PC-9 (cell line): ENCODE results near the gene RAB11FIP5. TPM values are rescaled to one million over a fixed set of nuclear protein-coding genes. Genes with fewer than 3 reads are reported as not detected.

ENCODE experiments used
- BruUV-seq: library from RNA; stranded (reverse); fragments of 400-500 nt; replicated peaks from 2 replicates; lab custom pipeline; 2021; lab: Mats Ljungman, UMichigan
- CTCF ChIA-PET: fragments of 300-600 bp; sonication (Branson Sonifier 250); formaldehyde crosslinking; loops from one replicate; lab custom pipeline; 2022; ENCODE audit warnings: antibody characterized with exemption; lab: Charles Lee
- POLR2A ChIA-PET: fragments of 300-600 bp; sonication (Branson Sonifier 250); formaldehyde crosslinking; loops from one replicate; lab custom pipeline; 2022; ENCODE audit warnings: antibody characterized with exemption; ENCODE audit not compliant: unreplicated experiment; lab: Charles Lee
- DNase-seq, 2 experiments: peaks; one replicate each; pipeline versions ENCODE4 v3.0.0 to v3.0.0-alpha.2; 2015 to 2022; ENCODE audit warnings: mixed read lengths in 1 of 2
- H2AFZ ChIP-seq: fragments of 200-600 bp; sonication (generic); 2 replicates; pipeline ENCODE4 v1.8.1; 2017; ENCODE audit warnings: antibody characterized with exemption
- H3F3A ChIP-seq: fragments of 200-600 bp; sonication (generic); 2 replicates; pipeline ENCODE4 v1.8.1; 2017; ENCODE audit warnings: antibody characterized with exemption, mild to moderate bottlenecking, low read depth; ENCODE audit not compliant: insufficient read depth
- H3K27ac ChIP-seq: fragments of 200-600 bp; sonication (generic); 2 replicates; pipeline ENCODE4 v1.6.1; 2016; ENCODE audit warnings: mixed run types
- H3K27me3 ChIP-seq: fragments of 200-600 bp; sonication (generic); 2 replicates; pipeline ENCODE4 v1.6.1; 2016; ENCODE audit warnings: low read depth, mixed run types; ENCODE audit not compliant: insufficient read depth
- H3K36me3 ChIP-seq: fragments of 200-600 bp; sonication (generic); 2 replicates; pipeline ENCODE4 v1.6.1; 2016; ENCODE audit warnings: low read depth, mixed run types
- H3K4me1 ChIP-seq: fragments of 200-600 bp; sonication (generic); replicated peaks from 2 replicates; pipeline ENCODE4 v1.6.1; 2016; ENCODE audit warnings: mixed run types; ENCODE audit not compliant: insufficient read depth
- H3K4me2 ChIP-seq: fragments of 200-600 bp; sonication (generic); 2 replicates; pipeline ENCODE4 v1.6.1; 2017; ENCODE audit warnings: mixed run types
- H3K4me3 ChIP-seq: fragments of 200-600 bp; sonication (generic); 2 replicates; pipeline ENCODE4 v1.6.1; 2016; ENCODE audit warnings: mixed run types
- H3K79me2 ChIP-seq: fragments of 200-600 bp; sonication (generic); 2 replicates; pipeline ENCODE4 v1.6.1; 2017; ENCODE audit warnings: low read depth, mixed run types
- H3K9me2 ChIP-seq: fragments of 200-600 bp; sonication (generic); 2 replicates; pipeline ENCODE4 v1.8.1; 2017; ENCODE audit warnings: mild to moderate bottlenecking; ENCODE audit not compliant: insufficient read depth
- H3K9me3 ChIP-seq: fragments of 200-600 bp; sonication (generic); 2 replicates; pipeline ENCODE4 v1.8.1; 2016; ENCODE audit warnings: low read depth; ENCODE audit not compliant: insufficient read depth
- H4K20me1 ChIP-seq: fragments of 200-600 bp; sonication (generic); 2 replicates; pipeline ENCODE4 v1.8.1; 2017; ENCODE audit not compliant: insufficient read depth
- EZH2 ChIP-seq: fragments of 200-600 bp; sonication (generic); IDR thresholded peaks from 2 replicates; pipeline ENCODE4 v1.8.0; 2017; ENCODE audit warnings: antibody characterized with exemption, low read depth
- intact Hi-C: fragments of 100-400 bp; cut with micrococcal nuclease; formaldehyde crosslinking; loops from one replicate; pipeline ENCODE4 v1.10.0; 2022; ENCODE audit not compliant: unreplicated experiment
- total RNA-seq: library from RNA; stranded (reverse); gene quantifications from 2 replicates; pipeline ENCODE4 v1.2.3, GENCODE V29; 2021
- TF ChIP-seq, protein P1 (sequence below): fragments of 200-600 bp; sonication (generic); conservative IDR thresholded peaks from 2 replicates; pipeline ENCODE4 v1.6.1; 2017; ENCODE audit warnings: mixed run types, antibody characterized with exemption, mild to moderate bottlenecking, moderate library complexity

RAB11FIP5 gene
- total RNA-seq, 1 experiment from 2014 or later = 25.0 TPM

DNA sequence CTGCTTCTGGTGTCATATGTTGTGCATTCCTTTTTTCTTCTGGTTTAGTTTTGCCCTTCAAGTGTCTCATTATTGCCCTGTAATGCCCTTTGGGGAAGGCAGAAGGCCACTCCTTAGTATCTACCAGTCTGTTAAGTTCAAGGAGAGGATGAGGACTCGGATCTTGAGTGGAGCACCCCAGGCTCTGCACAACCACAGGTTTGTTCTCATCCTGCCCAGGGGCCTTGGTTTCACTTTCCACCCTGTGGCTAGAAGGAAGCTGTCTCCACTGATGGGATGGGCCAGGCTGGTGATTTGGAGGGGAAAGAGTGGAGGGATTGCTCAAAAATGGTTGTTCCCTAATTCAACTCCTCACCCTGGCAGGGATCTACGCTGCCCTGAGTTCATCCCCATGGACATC, 30.2 kb upstream of the RAB11FIP5 start:
- Histone ChIP-seq H4K20me1 (no peaks in the 10 kb centered on the region), H3K4me3 (no peak overlapping the region), H3K4me1 (no peaks in the 10 kb centered on the region), H3K27ac (no peak overlapping the region), H3K79me2 (no peaks in the 10 kb centered on the region), H3K27me3 (no peaks in the 10 kb centered on the region), H2AFZ (no peak overlapping the region), H3K4me2 (0 out of 2 replicates have a peak overlapping the region, but pooled peaks have one; percentile 3), H3K9me2 (no peaks in the 10 kb centered on the region), H3K9me3 (no peaks in the 10 kb centered on the region), H3F3A (no peaks in the 10 kb centered on the region), H3K36me3 (no peaks in the 10 kb centered on the region)
- no peak for TF ChIP-seq EZH2
- TF ChIP-seq, protein P1, sequence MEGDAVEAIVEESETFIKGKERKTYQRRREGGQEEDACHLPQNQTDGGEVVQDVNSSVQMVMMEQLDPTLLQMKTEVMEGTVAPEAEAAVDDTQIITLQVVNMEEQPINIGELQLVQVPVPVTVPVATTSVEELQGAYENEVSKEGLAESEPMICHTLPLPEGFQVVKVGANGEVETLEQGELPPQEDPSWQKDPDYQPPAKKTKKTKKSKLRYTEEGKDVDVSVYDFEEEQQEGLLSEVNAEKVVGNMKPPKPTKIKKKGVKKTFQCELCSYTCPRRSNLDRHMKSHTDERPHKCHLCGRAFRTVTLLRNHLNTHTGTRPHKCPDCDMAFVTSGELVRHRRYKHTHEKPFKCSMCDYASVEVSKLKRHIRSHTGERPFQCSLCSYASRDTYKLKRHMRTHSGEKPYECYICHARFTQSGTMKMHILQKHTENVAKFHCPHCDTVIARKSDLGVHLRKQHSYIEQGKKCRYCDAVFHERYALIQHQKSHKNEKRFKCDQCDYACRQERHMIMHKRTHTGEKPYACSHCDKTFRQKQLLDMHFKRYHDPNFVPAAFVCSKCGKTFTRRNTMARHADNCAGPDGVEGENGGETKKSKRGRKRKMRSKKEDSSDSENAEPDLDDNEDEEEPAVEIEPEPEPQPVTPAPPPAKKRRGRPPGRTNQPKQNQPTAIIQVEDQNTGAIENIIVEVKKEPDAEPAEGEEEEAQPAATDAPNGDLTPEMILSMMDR = no peak
- no peak for DNase-seq
- ChIA-PET CTCF (no interaction called here), POLR2A (no interaction called here)
- no TSS peak for BruUV-seq
- intact Hi-C loops = no loop called here

DNA sequence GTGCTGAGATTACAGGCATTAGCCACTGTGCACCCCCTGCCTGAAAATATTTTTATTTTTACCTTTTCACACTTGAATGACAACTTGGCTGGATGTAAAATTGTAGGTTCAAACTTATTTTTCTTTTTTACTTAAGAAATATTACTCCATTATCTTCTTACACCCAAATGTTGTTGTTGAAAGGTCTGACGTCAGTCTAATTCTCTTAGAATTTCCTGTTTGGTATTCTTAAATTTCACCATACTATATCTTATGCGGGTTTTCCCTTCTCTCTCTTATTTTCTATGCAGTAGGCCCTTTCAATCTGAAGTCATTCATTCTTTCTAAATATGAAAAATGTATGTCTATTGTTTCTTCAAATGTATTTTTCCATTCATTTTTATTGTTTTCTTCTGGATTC, 29.1 kb upstream of the RAB11FIP5 start:
- H3K4me3 ChIP-seq = no peak overlapping the region
- H3K9me3 ChIP-seq = no peaks in the 10 kb centered on the region
- no peak overlapping the region for H3K4me2 ChIP-seq
- TF ChIP-seq EZH2 = no peak
- TF ChIP-seq, protein P1 = no peak
- intact Hi-C loops = no loop called here
- H3K4me1 ChIP-seq = no peaks in the 10 kb centered on the region
- H3K27me3 ChIP-seq = no peaks in the 10 kb centered on the region
- H3K36me3 ChIP-seq = no peaks in the 10 kb centered on the region
- H4K20me1 ChIP-seq = no peaks in the 10 kb centered on the region
- no TSS peak for BruUV-seq
- no peaks in the 10 kb centered on the region for H3K9me2 ChIP-seq
- no peak overlapping the region for H2AFZ ChIP-seq
- H3K79me2 ChIP-seq = no peaks in the 10 kb centered on the region
- H3F3A ChIP-seq = no peaks in the 10 kb centered on the region
- DNase-seq = no peak
- ChIA-PET CTCF (no interaction called here), POLR2A (no interaction called here)
- no peak overlapping the region for H3K27ac ChIP-seq

DNA sequence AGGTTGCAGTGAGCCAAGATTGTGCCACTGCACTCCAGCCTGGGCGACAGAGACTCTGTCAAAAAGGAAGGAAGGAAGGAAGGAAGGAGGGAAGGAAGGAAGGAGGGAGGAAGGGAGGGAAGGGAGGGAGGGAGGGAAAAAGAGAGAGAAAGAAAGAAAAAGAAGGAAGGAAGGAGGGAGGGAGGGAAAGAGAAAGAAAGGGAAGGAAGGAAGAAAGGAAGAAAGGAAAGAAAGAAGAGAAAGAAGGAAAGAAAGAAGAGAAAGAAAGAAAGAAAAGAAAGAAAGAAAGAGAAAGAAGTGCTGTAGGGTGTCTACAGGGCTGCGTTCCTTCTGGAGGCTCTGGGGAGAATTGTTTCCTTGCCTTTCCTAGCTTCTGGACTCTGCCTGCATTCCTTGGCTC, 22.5 kb upstream of the RAB11FIP5 start:
- CTCF ChIA-PET = no interaction called here
- Histone ChIP-seq H4K20me1 (no peaks in the 10 kb centered on the region), H3K4me3 (no peak overlapping the region), H3K27me3 (no peaks in the 10 kb centered on the region), H3K4me2 (no peak overlapping the region), H3F3A (no peaks in the 10 kb centered on the region), H3K36me3 (no peaks in the 10 kb centered on the region), H3K27ac (no peak overlapping the region), H3K4me1 (no peaks in the 10 kb centered on the region), H3K79me2 (no peaks in the 10 kb centered on the region), H3K9me2 (no peaks in the 10 kb centered on the region), H3K9me3 (no peaks in the 10 kb centered on the region), H2AFZ (no peak overlapping the region)
- TF ChIP-seq, protein P1 = no peak
- TF ChIP-seq EZH2 = no peak
- POLR2A ChIA-PET = interaction anchor here (0.6 kb wide), 1 partner anchor 15 kb away, joined by 6 read pairs; no protein-coding TSS in a partner anchor
- intact Hi-C loops = no loop called here
- DNase-seq = no peak
- BruUV-seq = no TSS peak
